A549 treated with DMSO at 1 μM for 4 hours (cell line): ENCODE data around the gene APRT. TPM values are rescaled to one million over a fixed set of nuclear protein-coding genes. Genes with fewer than 3 reads are reported as not detected.

Experiments used
- total RNA-seq: library from RNA; stranded (reverse); fragments of 200-300 nt; extraction: Qiagen RNA extraction; gene quantifications from 5 replicates; pipeline ENCODE4 v1.2.3, GENCODE V29; 2022; ENCODE audit warnings: low read depth

Gene APRT
- total RNA-seq, result 326 to 419 TPM (median 363 TPM) in 5 replicates

GRCh38 chr16:88811769-88812512, at the start of gene APRT:
TSS of gene APRT (minus strand) at chr16:88811928. CDS start at chr16:88811899, 29 bp downstream.

DNA sequence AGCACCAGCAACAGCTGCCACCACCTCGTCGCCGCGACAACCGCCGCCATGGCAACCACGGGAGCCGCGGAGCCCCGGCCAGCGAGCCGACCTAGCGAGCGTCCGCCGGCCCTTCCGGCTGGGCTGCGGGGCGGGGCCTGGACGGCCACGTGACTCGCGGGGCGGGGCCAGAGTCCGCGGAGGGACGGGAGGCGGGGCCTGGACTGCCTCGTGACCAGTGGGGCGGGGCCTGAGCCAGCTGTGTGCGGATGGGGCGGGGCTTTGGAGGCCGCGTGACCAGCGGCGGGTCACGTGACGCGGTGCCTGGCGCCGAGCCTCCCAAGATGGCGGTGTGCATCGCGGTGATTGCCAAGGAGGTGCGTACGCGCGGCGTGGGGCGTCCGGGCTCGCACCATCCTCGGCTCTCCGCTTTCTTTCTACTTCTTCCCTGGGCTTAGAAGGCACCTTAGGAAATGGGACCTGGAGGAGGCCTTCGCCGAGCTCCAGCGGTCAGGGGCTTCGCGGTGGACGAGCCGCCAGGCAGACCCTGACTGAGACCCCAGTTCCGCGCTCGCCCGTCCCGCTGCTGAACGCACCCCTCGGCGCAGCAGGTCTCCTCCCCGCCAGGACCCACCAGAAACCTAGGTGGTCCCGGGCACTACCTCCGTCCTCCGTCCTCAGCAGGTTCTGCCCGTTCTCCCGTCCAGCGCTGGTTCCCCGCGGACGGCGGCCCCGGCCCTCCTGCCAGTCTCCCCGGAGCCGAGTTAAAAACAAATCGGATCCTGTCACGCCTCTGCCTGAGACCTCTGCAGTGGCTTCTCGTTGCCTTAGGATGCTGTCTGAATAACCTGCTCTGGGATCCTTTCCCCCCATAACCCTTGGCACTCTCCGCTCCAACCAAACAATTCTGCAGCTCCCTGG, 45.4 kb upstream of the APRT start, which contains the start of the genes GALNS and TRAPPC2L:
Gene GALNS (minus strand): TSS at position 120 of the 900 bp plus-strand sequence. CDS start 70 bp downstream, at position 50.
Gene TRAPPC2L (plus strand): TSS at position 300 of the 900 bp plus-strand sequence. CDS start 24 bp downstream, at position 324.

DNA sequence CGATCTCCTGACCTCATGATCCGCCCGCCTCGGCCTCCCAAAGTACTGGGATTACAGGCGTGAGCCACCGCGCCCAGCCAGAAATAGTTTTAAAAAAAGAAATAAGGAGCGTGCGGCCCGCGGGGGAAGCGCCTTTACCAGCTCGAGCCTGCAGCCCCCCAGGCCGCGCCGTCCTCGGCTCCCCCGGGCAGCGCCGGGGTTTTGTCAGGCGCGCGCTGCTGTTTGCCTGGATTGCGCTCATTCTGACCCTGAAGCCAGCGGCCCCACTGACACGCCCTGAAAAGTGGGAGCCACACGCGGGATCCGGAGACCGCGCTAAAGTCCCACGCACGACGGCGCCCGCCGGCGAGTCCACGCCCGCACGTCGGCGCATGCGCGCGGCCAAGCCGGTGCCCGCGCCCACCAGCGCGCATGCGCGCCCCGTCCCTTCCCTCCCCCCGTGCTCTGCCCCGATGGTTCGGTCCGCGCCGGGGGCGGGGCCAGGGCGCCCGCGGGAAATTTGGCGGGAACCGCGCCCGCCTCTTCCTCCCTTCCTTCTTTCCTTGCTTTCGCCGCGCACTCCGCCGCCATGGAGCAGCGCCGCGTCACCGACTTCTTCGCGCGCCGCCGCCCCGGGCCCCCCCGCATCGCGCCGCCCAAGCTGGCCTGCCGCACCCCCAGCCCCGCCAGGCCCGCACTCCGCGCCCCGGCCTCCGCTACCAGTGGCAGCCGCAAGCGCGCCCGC, 8.3 kb downstream of the APRT start, which contains the start of gene CDT1:
Gene CDT1 (plus strand): TSS at position 526 of the 724 bp plus-strand sequence. CDS start 43 bp downstream, at position 569.

GRCh38 chr16:88785106-88785924, 26.4 kb downstream of the APRT start, which contains the start of gene PIEZO1:
TSS of gene PIEZO1 (minus strand) at chr16:88785220. CDS start at chr16:88784964, 256 bp downstream.

Other genes starting within 250 kb of the APRT start
- gene ZC3H18, start 241.5 kb downstream of the APRT start, total RNA-seq, result 46.1 to 59.8 TPM (median 53.6 TPM) in 5 replicates
- not detected in 5 replicates for gene IL17C, start 173.4 kb downstream of the APRT start, total RNA-seq
- 238 to 286 TPM (median 248 TPM) in 5 replicates for gene CYBA, start 160.9 kb downstream of the APRT start, total RNA-seq
- gene MVD, start 148.8 kb downstream of the APRT start, total RNA-seq, result 18.7 to 24.5 TPM (median 21.0 TPM) in 5 replicates
- gene SNAI3, start 125.4 kb downstream of the APRT start, total RNA-seq, result 0.11 to 0.26 TPM (median 0.15 TPM) in 5 replicates
- 11.0 to 19.8 TPM (median 15.9 TPM) in 5 replicates for gene RNF166, start 105.5 kb downstream of the APRT start, total RNA-seq
- gene CTU2, start 105.4 kb downstream of the APRT start, total RNA-seq, result 25.0 to 34.1 TPM (median 30.1 TPM) in 5 replicates
- gene PIEZO1, start 26.7 kb downstream of the APRT start, total RNA-seq, result 104 to 153 TPM (median 134 TPM) in 5 replicates
- gene CDT1, start 8.1 kb downstream of the APRT start, total RNA-seq, result 27.6 to 35.3 TPM (median 30.7 TPM) in 5 replicates
- 37.9 to 49.4 TPM (median 44.9 TPM) in 5 replicates for gene GALNS, start 45.0 kb upstream of the APRT start, total RNA-seq
- gene TRAPPC2L, start 45.2 kb upstream of the APRT start, total RNA-seq, result 95.2 to 120 TPM (median 106 TPM) in 5 replicates
- gene PABPN1L, start 54.7 kb upstream of the APRT start, total RNA-seq, result not detected in 5 replicates
- gene CBFA2T3, start 165.3 kb upstream of the APRT start, total RNA-seq, result 0.18 to 0.57 TPM (median 0.46 TPM) in 5 replicates